AML-193 (cell line): ENCODE measurements around the gene SLC25A43.
A peak's percentile ranks its signal among the peaks of the same experiment; 100 is the strongest.

Experiments used
- DNase-seq, 2 experiments: peaks; one replicate each; lab custom pipeline; 2025; lab: John Stamatoyannopoulos, UW

The SLC25A43 gene

GRCh38 chrX:119497185-119497584, 98.0 kb downstream of the SLC25A43 start:
- peak; percentile 31 to 49 for DNase-seq

GRCh38 chrX:119500061-119500800, 101.1 kb downstream of the SLC25A43 start:
- no peak for DNase-seq

GRCh38 chrX:119501511-119502148, 102.5 kb downstream of the SLC25A43 start:
- no peak for DNase-seq

GRCh38 chrX:119502727-119503483, 103.8 kb downstream of the SLC25A43 start:
- DNase-seq, result no peak

GRCh38 chrX:119503484-119503861, 104.3 kb downstream of the SLC25A43 start:
- no peak for DNase-seq
